Endothelial cell of umbilical vein (primary cell): Measurements from ENCODE around the gene PAPLN. TPM values are rescaled to one million over a fixed set of nuclear protein-coding genes. Genes with fewer than 3 reads are reported as not detected.

Experiments
- polyA plus RNA-seq, 4 experiments: library from polyadenylated mRNA; depleted of rRNA in 3 of 4; stranded (reverse) in 3 of 4; unstranded in 1 of 4; fragments of >200 nt; gene quantifications; 2 replicates each; pipeline versions ENCODE4 v1.2.1 to v1.2.3, GENCODE V29; 2011 to 2012; ENCODE audit warnings: missing spikeins in 1 of 4
- small RNA-seq: library from RNA; depleted of rRNA; stranded (forward); fragments of <200 nt; gene quantifications from one replicate; pipeline ENCODE3, GENCODE V24; 2012; ENCODE audit warnings: low replicate concordance, low read depth; ENCODE audit not compliant: insufficient read depth, insufficient read length
- total RNA-seq: library from RNA; stranded (reverse); gene quantifications from 2 replicates; pipeline ENCODE4 v1.2.3, GENCODE V29; 2021

PAPLN gene
- total and polyA plus RNA-seq, 2 donors (not counting 3 experiments of a cell fraction or from before 2014, with no cell fraction given), result 5.5 to 6.4 TPM

Small RNA genes within 50 kb of the gene (small RNA-seq; reads per million reads assigned to genes)
- gene AC004858.1 (not detected), gene RNU6-419P (not detected)

Other genes starting within 250 kb of the PAPLN start
- 29.2 and 30.7 TPM in 2 replicates for gene ZFYVE1, start 210.4 kb upstream of the PAPLN start, total RNA-seq
- gene ZFYVE1, start 210.4 kb upstream of the PAPLN start, polyA plus RNA-seq, result 26.9 and 27.3 TPM in 2 replicates
- gene RBM25, start 179.0 kb upstream of the PAPLN start, total RNA-seq, result 86.1 and 87.0 TPM in 2 replicates
- 12.5 and 20.6 TPM in 2 replicates for gene RBM25, start 179.0 kb upstream of the PAPLN start, polyA plus RNA-seq
- gene PSEN1, start 101.0 kb upstream of the PAPLN start, total RNA-seq, result 36.8 and 40.2 TPM in 2 replicates
- gene PSEN1, start 101.0 kb upstream of the PAPLN start, polyA plus RNA-seq, result 10.6 and 16.5 TPM in 2 replicates
- 116 and 128 TPM in 2 replicates for gene NUMB, start 221.0 kb downstream of the PAPLN start, total RNA-seq
- 164 and 210 TPM in 2 replicates for gene NUMB, start 221.0 kb downstream of the PAPLN start, polyA plus RNA-seq